Measurements from ENCODE around the gene ZNF860.

DNA sequence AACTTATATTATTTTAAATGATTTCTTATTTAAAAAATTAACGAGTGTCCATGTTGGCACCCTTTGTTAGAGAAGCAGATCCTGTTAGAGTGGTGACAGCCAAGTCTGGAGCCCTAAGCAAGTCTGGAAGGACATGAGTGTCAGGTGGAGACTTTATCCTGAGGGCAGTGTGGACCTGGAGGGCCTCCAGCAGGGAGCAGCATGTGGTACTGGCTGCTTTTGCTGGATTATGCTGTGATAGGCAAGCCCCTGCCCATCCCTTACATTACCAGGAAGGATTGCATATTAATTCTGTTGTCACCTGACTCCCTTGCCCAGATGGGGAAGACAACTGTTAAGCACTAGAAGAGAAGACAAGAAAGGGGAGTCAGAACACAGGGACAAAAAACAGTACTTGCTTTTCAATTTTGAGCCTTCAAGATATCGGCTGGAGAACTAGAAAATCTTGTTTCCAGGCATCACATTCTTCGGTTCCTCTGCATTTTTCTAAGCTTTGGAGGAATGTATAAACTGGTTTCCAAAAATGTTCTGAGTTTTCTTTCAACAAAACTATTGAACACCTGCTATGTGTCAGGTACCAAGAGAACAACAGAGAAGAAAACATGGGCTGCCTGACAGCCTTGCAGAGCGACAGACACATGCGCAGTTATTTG is 22.7 kb downstream of the ZNF860 start:
- TF ChIP-seq, protein P1, sequence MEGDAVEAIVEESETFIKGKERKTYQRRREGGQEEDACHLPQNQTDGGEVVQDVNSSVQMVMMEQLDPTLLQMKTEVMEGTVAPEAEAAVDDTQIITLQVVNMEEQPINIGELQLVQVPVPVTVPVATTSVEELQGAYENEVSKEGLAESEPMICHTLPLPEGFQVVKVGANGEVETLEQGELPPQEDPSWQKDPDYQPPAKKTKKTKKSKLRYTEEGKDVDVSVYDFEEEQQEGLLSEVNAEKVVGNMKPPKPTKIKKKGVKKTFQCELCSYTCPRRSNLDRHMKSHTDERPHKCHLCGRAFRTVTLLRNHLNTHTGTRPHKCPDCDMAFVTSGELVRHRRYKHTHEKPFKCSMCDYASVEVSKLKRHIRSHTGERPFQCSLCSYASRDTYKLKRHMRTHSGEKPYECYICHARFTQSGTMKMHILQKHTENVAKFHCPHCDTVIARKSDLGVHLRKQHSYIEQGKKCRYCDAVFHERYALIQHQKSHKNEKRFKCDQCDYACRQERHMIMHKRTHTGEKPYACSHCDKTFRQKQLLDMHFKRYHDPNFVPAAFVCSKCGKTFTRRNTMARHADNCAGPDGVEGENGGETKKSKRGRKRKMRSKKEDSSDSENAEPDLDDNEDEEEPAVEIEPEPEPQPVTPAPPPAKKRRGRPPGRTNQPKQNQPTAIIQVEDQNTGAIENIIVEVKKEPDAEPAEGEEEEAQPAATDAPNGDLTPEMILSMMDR (IDR thresholded peaks at IDR 0.05) = no peak
- no peak for TF ChIP-seq POLR2AphosphoS5 (IDR thresholded peaks at IDR 0.05)
- no peak for TF ChIP-seq POLR2A (IDR thresholded peaks at IDR 0.05)
